HG03039 (cell line): ENCODE data around the gene FAM117A.

ENCODE experiments used
- ATAC-seq: cut with Tn5 transposase; IDR thresholded peaks from one replicate; pipeline ENCODE4 v1.9.1; 2021; ENCODE audit warnings: mild to moderate bottlenecking, moderate library complexity; ENCODE audit not compliant: unreplicated experiment

Gene FAM117A

GRCh38 chr17:49763735-49764558 lies at the start of gene FAM117A:
TSS of gene FAM117A (minus strand) at chr17:49764131. CDS start at chr17:49764087, 44 bp downstream.
- peak; percentile 93 for ATAC-seq

GRCh38 chr17:49809056-49809455 lies 45.1 kb upstream of the FAM117A start:
- no peak for ATAC-seq

- no peak for ATAC-seq
These were observed 34.8 kb upstream of the FAM117A start for GRCh38 chr17:49798738-49799137.

GRCh38 chr17:49798182-49798581 lies 34.3 kb upstream of the FAM117A start:
- no peak for ATAC-seq

- ATAC-seq = no peak
These were observed 31.4 kb upstream of the FAM117A start for GRCh38 chr17:49795372-49795771.

GRCh38 chr17:49793309-49793708 lies 29.4 kb upstream of the FAM117A start:
- ATAC-seq = no peak

- no peak for ATAC-seq
These were observed 25.3 kb upstream of the FAM117A start for GRCh38 chr17:49789243-49789578.

GRCh38 chr17:49788478-49789242 lies 24.7 kb upstream of the FAM117A start, which contains the start of gene KAT7:
TSS of gene KAT7 (plus strand) at chr17:49788681. CDS start at chr17:49788835, 154 bp downstream.
- peak; percentile 90 for ATAC-seq

GRCh38 chr17:49787884-49788477 lies 24.1 kb upstream of the FAM117A start:
- no peak for ATAC-seq

- ATAC-seq = no peak
These were observed 20.7 kb upstream of the FAM117A start for GRCh38 chr17:49784636-49785035.

GRCh38 chr17:49783791-49784190 lies 19.9 kb upstream of the FAM117A start:
- ATAC-seq = no peak

- no peak for ATAC-seq
These were observed 19.3 kb upstream of the FAM117A start for GRCh38 chr17:49783071-49783715.

- ATAC-seq = no peak
These were observed 15.9 kb upstream of the FAM117A start for GRCh38 chr17:49779739-49780231.

GRCh38 chr17:49779156-49779738 lies 15.3 kb upstream of the FAM117A start:
- ATAC-seq = no peak

- ATAC-seq = no peak
These were observed 13.6 kb upstream of the FAM117A start for GRCh38 chr17:49777563-49777962.

GRCh38 chr17:49776551-49777300 lies 12.8 kb upstream of the FAM117A start:
- ATAC-seq = no peak

GRCh38 chr17:49775546-49776260 lies 11.8 kb upstream of the FAM117A start:
- no peak for ATAC-seq

- ATAC-seq = no peak
These were observed 3.1 kb upstream of the FAM117A start for GRCh38 chr17:49766918-49767530.
